PC-9 (cell line): ENCODE measurements around the gene ROR2. TPM values are rescaled to one million over a fixed set of nuclear protein-coding genes. Genes with fewer than 3 reads are reported as not detected.

ENCODE experiments used
- BruUV-seq: library from RNA; stranded (reverse); fragments of 400-500 nt; replicated peaks from 2 replicates; lab custom pipeline; 2021; lab: Mats Ljungman, UMichigan
- CTCF ChIA-PET: fragments of 300-600 bp; sonication (Branson Sonifier 250); formaldehyde crosslinking; loops from one replicate; lab custom pipeline; 2022; ENCODE audit warnings: antibody characterized with exemption; lab: Charles Lee
- POLR2A ChIA-PET: fragments of 300-600 bp; sonication (Branson Sonifier 250); formaldehyde crosslinking; loops from one replicate; lab custom pipeline; 2022; ENCODE audit warnings: antibody characterized with exemption; ENCODE audit not compliant: unreplicated experiment; lab: Charles Lee
- DNase-seq, 2 experiments: peaks; one replicate each; pipeline versions ENCODE4 v3.0.0 to v3.0.0-alpha.2; 2015 to 2022; ENCODE audit warnings: mixed read lengths in 1 of 2
- H2AFZ ChIP-seq: fragments of 200-600 bp; sonication (generic); 2 replicates; pipeline ENCODE4 v1.8.1; 2017; ENCODE audit warnings: antibody characterized with exemption
- H3F3A ChIP-seq: fragments of 200-600 bp; sonication (generic); 2 replicates; pipeline ENCODE4 v1.8.1; 2017; ENCODE audit warnings: antibody characterized with exemption, mild to moderate bottlenecking, low read depth; ENCODE audit not compliant: insufficient read depth
- H3K27ac ChIP-seq: fragments of 200-600 bp; sonication (generic); 2 replicates; pipeline ENCODE4 v1.6.1; 2016; ENCODE audit warnings: mixed run types
- H3K27me3 ChIP-seq: fragments of 200-600 bp; sonication (generic); 2 replicates; pipeline ENCODE4 v1.6.1; 2016; ENCODE audit warnings: low read depth, mixed run types; ENCODE audit not compliant: insufficient read depth
- H3K36me3 ChIP-seq: fragments of 200-600 bp; sonication (generic); 2 replicates; pipeline ENCODE4 v1.6.1; 2016; ENCODE audit warnings: low read depth, mixed run types
- H3K4me1 ChIP-seq: fragments of 200-600 bp; sonication (generic); replicated peaks from 2 replicates; pipeline ENCODE4 v1.6.1; 2016; ENCODE audit warnings: mixed run types; ENCODE audit not compliant: insufficient read depth
- H3K4me2 ChIP-seq: fragments of 200-600 bp; sonication (generic); 2 replicates; pipeline ENCODE4 v1.6.1; 2017; ENCODE audit warnings: mixed run types
- H3K4me3 ChIP-seq: fragments of 200-600 bp; sonication (generic); 2 replicates; pipeline ENCODE4 v1.6.1; 2016; ENCODE audit warnings: mixed run types
- H3K79me2 ChIP-seq: fragments of 200-600 bp; sonication (generic); 2 replicates; pipeline ENCODE4 v1.6.1; 2017; ENCODE audit warnings: low read depth, mixed run types
- H3K9me2 ChIP-seq: fragments of 200-600 bp; sonication (generic); 2 replicates; pipeline ENCODE4 v1.8.1; 2017; ENCODE audit warnings: mild to moderate bottlenecking; ENCODE audit not compliant: insufficient read depth
- H3K9me3 ChIP-seq: fragments of 200-600 bp; sonication (generic); 2 replicates; pipeline ENCODE4 v1.8.1; 2016; ENCODE audit warnings: low read depth; ENCODE audit not compliant: insufficient read depth
- H4K20me1 ChIP-seq: fragments of 200-600 bp; sonication (generic); 2 replicates; pipeline ENCODE4 v1.8.1; 2017; ENCODE audit not compliant: insufficient read depth
- CTCF ChIP-seq: fragments of 200-600 bp; sonication (generic); conservative IDR thresholded peaks from 2 replicates; pipeline ENCODE4 v1.6.1; 2017; ENCODE audit warnings: mixed run types, antibody characterized with exemption, mild to moderate bottlenecking, moderate library complexity
- EZH2 ChIP-seq: fragments of 200-600 bp; sonication (generic); IDR thresholded peaks from 2 replicates; pipeline ENCODE4 v1.8.0; 2017; ENCODE audit warnings: antibody characterized with exemption, low read depth
- intact Hi-C: fragments of 100-400 bp; cut with micrococcal nuclease; formaldehyde crosslinking; loops from one replicate; pipeline ENCODE4 v1.10.0; 2022; ENCODE audit not compliant: unreplicated experiment
- total RNA-seq: library from RNA; stranded (reverse); gene quantifications from 2 replicates; pipeline ENCODE4 v1.2.3, GENCODE V29; 2021

ROR2 gene
- total RNA-seq, 1 experiment from 2014 or later, result not detected

GRCh38 chr9:91785447-91785842 lies 164.6 kb downstream of the ROR2 start:
- TF ChIP-seq EZH2 (no peak), CTCF (no peak)

GRCh38 chr9:91784673-91785446 lies 165.2 kb downstream of the ROR2 start:
- Histone ChIP-seq H3F3A (no peaks in the 10 kb centered on the region), H3K9me2 (no peaks in the 10 kb centered on the region), H3K9me3 (no peaks in the 10 kb centered on the region), H2AFZ (no peak overlapping the region), H3K4me2 (no peak overlapping the region), H3K27ac (no peak overlapping the region), H3K36me3 (no peaks in the 10 kb centered on the region), H4K20me1 (no peaks in the 10 kb centered on the region), H3K4me3 (no peak overlapping the region), H3K4me1 (no peaks in the 10 kb centered on the region), H3K27me3 (peaks cover 59% of the 10 kb centered on the region), H3K79me2 (no peaks in the 10 kb centered on the region)
- intact Hi-C loops, result no loop called here
- DNase-seq, result no peak
- no peak for TF ChIP-seq CTCF
- ChIA-PET CTCF (no interaction called here), POLR2A (no interaction called here)
- no TSS peak for BruUV-seq

More at GRCh38 chr9:91785447-91785842, 164.6 kb downstream of the ROR2 start:
- Histone ChIP-seq H3K4me3 (no peak overlapping the region), H3K27me3 (peaks cover 56% of the 10 kb centered on the region), H3K4me2 (no peak overlapping the region), H3K4me1 (no peaks in the 10 kb centered on the region), H4K20me1 (no peaks in the 10 kb centered on the region), H3K79me2 (no peaks in the 10 kb centered on the region), H3K36me3 (no peaks in the 10 kb centered on the region), H2AFZ (no peak overlapping the region), H3F3A (no peaks in the 10 kb centered on the region), H3K9me2 (no peaks in the 10 kb centered on the region), H3K27ac (no peak overlapping the region), H3K9me3 (no peaks in the 10 kb centered on the region)
- intact Hi-C loops, result no loop called here
- DNase-seq, result no peak
- CTCF ChIA-PET, result no interaction called here
- POLR2A ChIA-PET, result no interaction called here
- no TSS peak for BruUV-seq

- intact Hi-C loops, result no loop called here
- Histone ChIP-seq H3K27ac (no peak overlapping the region), H3K36me3 (no peaks in the 10 kb centered on the region), H3K9me2 (no peaks in the 10 kb centered on the region), H3K4me2 (no peak overlapping the region), H2AFZ (no peak overlapping the region), H3K4me3 (no peak overlapping the region), H3K27me3 (peaks cover 66% of the 10 kb centered on the region), H3K79me2 (no peaks in the 10 kb centered on the region), H3K9me3 (no peaks in the 10 kb centered on the region), H4K20me1 (no peaks in the 10 kb centered on the region), H3K4me1 (no peaks in the 10 kb centered on the region), H3F3A (no peaks in the 10 kb centered on the region)
- ChIA-PET CTCF (no interaction called here), POLR2A (no interaction called here)
- BruUV-seq, result no TSS peak
- DNase-seq, result no peak
- TF ChIP-seq CTCF, result no peak
- no peak for TF ChIP-seq EZH2
Measured at GRCh38 chr9:91783876-91784672, 166.0 kb downstream of the ROR2 start.
